ENCODE measurements around the gene VWA7.

Gene VWA7

DNA sequence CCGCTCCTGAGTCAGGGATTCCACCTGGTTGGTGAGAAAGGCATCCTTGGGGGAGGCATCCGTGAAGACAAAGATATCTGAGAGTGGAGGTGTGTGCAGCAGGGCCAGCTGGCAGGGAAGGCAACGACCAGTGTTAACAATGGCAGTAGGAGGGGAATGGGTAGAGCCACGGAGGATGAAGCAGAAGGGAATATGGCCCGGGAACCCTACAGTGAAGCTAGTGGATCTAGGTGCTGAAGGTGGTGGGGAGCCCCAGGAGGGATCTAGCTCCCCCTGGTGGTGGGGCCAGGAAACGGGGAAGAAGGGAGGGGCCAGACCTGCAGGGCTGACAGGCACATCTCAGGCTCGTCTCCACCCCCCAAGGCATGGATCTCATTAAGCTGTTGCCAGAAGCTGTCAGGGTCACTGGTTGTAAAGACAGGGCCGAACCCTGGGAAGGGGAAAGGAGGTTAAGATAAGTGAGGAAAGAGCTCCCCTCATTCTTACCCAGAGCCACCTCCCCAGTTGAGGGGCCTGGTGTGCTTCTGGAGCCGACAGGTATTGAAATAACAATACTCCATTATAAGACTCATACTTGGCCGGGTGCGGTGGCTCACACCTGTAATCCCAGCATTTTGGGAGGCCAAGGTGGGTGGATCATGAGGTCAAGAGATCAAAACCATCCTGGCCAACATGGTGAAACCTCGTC lies 7.3 kb downstream of the VWA7 start:
- TF ChIP-seq, protein P1, sequence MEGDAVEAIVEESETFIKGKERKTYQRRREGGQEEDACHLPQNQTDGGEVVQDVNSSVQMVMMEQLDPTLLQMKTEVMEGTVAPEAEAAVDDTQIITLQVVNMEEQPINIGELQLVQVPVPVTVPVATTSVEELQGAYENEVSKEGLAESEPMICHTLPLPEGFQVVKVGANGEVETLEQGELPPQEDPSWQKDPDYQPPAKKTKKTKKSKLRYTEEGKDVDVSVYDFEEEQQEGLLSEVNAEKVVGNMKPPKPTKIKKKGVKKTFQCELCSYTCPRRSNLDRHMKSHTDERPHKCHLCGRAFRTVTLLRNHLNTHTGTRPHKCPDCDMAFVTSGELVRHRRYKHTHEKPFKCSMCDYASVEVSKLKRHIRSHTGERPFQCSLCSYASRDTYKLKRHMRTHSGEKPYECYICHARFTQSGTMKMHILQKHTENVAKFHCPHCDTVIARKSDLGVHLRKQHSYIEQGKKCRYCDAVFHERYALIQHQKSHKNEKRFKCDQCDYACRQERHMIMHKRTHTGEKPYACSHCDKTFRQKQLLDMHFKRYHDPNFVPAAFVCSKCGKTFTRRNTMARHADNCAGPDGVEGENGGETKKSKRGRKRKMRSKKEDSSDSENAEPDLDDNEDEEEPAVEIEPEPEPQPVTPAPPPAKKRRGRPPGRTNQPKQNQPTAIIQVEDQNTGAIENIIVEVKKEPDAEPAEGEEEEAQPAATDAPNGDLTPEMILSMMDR (IDR thresholded peaks at IDR 0.05; ENCODE audit: low read depth, low read length), result peak; percentile 68
- no peak for DNase-seq (ENCODE audit: extremely low read depth, low read depth)

DNA sequence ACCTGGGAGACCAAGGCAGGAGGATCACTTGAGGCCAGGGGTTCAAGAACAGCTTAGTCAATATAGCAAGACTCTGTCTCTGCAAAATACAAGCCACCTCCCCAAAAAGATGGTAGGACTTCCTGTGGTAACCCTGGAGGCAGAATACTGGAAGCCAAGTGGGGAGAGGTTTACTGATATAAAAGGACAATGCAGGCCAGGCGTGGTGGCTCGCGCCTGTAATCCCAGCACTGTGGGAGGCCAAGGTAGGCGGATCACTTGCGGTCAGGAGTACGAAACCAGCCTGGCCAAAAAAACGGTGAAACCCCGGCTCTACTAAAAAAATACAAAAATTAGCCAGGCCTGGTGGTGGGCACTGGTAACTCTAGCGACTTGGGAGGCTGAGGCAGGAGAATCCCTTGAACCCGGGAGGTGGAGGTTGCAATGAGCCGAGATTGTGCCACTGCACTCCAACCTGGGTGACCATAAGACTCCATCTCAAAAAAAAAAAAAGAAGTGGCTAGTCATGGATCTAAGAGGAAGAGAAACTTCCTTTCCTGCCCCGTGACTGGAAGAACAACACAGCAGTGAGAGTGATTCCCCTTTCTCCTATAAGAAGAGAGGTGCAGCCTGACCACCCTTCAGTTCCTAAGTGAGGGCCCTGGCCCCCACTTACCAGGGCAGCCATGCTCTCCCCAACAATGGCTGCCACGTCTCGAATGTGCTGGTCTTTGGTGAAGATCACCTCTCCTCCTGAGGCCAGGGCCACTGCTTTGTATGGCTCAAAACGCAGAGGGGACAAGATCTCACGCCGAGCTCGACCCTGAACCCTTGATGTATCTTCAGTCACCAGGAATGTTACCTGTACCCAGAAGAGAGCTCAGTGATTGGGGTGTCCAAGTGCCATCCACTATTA lies 8.5 kb downstream of the VWA7 start:
- DNase-seq (ENCODE audit: extremely low read depth, low read depth), result no peak
- TF ChIP-seq, protein P1 (IDR thresholded peaks at IDR 0.05; ENCODE audit: low read depth, low read length), result no peak

DNA sequence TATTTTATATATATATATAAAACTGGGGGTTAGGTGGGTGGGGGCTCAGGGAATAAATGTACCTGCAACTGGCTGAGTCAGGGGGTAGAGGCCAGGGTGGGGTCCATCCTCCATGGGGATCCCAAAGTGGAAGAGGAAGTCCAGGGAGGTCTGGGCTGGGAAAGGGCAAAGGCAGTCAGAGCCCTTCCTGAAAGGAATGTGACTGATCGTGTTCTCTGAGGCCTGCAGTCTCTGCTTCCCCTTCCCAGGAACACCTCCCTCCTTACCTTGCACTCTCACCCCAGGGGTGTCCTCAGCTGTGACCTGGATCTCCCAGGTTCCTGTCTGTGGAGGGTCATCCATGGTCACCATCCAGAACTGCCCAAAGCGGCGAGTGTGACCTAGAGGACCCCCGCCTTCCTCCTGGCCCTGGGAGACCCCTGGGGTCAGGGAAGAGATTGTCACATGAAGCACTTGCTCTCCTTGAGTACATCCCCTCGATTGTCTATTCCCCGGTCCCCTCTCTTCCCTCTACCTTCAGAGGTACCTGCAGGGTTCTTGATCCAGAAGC lies 10.0 kb downstream of the VWA7 start:
- no peak for DNase-seq (ENCODE audit: extremely low read depth, low read depth)
- TF ChIP-seq, protein P1 (IDR thresholded peaks at IDR 0.05; ENCODE audit: low read depth, low read length), result no peak

DNA sequence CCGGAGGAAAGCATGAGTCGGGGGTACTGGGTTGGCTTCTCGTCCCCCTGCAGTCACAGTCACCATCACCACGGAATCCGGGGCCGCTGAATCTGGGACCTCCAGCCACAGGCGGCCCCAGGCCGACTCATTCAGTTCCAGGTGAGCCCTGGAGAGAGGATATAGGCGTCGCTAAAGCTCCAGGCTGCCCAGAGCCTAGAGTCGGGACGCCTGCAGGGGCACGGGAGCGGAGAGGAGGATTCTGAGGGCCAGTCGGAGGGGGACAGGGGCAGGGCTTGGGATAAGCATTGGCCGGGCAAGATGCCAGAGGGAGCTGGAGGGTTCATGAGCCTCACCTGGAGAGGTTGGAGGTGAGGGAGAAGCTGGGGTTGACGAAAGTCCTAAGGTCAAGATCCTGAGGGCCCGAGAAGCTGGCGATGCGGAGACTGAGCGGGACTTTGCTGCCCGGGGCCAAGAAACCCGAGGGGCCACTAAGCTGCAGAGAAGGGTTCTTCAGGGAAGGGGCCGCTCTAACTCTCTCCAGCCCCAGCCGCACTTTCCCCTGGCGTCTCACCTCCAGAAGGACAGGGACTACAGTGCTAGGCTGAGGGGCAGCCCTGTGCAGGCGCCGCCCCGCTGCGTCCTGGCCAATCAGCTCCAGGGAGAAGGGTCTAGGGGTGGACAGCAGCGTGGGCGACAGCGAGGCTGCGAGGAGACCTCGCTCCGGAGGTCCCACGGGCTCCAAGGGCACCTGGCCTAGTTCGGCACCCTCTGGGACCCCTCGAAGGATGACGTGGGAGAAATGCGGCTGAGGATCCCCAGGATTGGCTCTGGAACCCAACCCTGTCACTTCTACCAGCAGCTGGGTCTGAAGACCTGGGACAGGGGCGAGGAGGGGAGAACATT lies 11.0 kb downstream of the VWA7 start:
- no peak for DNase-seq (ENCODE audit: extremely low read depth, low read depth)
- TF ChIP-seq, protein P1 (IDR thresholded peaks at IDR 0.05; ENCODE audit: low read depth, low read length), result no peak

DNA sequence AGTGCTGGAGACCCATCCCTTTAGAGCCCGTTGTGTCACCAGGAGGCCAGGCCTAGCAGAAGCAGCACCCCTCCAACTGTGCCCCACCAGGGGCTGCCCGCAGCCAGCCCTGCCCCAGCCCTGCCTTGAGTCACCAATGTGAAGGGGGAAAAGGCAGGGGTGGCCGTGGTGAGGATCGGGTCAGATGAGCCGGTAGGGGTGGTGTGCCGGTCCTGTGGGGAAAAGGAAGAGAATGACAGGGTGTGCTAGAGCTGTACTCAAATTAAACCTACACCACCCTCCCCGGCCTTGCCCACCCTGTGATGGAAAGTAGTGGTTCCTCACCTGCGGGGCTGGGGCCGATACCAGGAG lies 11.6 kb downstream of the VWA7 start:
- TF ChIP-seq, protein P1 (IDR thresholded peaks at IDR 0.05; ENCODE audit: low read depth, low read length), result no peak
- DNase-seq (ENCODE audit: extremely low read depth, low read depth), result no peak

GRCh38 chr6:31764198-31764597 lies 12.9 kb downstream of the VWA7 start:
- TF ChIP-seq, protein P1 (IDR thresholded peaks at IDR 0.05; ENCODE audit: low read depth, low read length), result no peak

More at GRCh38 chr6:31764198-31764597, 12.9 kb downstream of the VWA7 start:
- DNase-seq (ENCODE audit: extremely low read depth, low read depth), result no peak

Measured in AG09319 (cell line).